CD4-positive, alpha-beta T cell treated with Interleukin-17A for 1 hour (primary cell): ENCODE data around the gene ZNF708.
"Not testable (repeated sequence)": the region's sequence is repeated elsewhere in the genome, so short reads cannot be mapped to it uniquely, and the experiment has no call there.

Source experiments
- DNase-seq: peaks from one replicate; pipeline ENCODE4 v3.0.0-alpha.2; 2020

The ZNF708 gene

DNA sequence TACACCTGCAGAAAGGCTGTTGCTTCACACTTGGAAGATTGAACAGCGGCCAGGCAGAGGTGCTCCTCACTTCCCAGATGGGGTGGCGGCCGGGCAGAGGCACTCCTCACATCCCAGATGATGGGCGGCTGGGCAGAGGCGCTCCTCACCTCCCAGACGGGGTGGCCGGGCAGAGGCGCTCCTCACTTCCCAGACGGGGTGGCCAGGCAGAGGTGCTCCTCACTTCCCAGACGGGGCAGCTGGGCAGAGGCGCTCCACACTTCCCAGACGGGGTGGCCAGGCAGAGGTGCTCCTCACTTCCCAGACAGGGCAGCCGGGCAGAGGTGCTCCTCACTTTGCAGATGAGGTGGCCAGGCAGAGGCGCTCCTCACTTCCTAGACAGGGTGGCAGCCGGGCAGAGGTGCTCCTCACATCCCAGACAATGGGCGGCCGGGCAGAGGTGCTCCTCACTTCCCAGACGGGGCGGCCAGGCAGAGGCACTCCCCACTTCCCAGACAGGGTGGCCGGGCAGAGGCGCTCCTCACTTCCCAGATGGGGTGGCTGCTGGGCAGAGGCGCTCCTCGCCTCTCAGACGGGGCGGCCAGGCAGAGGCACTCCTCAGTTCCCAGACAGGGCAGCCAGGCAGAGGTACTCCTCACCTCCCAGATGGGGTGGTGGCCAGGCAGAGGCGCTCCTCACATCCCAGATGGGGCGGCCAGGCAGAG, 69.6 kb downstream of the ZNF708 start:
- DNase-seq = not testable (repeated sequence)

DNA sequence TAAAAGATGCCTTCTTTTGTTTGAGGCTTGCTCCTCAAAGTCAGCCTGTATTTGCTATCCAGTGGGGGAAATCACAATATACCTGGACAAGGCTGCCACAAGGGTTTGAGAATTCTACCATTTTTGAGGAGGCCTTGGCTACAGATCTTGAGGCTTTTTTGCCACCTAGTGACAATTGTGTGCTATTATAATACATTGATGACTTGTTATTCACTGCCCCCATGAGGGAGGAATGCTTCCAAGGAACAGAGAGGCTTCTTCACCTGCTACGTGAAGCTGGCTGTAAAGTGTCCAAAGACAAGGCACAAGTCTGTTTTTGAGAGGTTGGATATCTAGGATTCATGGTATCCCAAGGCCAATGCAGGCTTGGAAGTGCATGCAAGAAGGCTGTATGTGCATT, 72.5 kb downstream of the ZNF708 start:
- DNase-seq = no peak
